Purkinje cell (primary cell): ENCODE data around the gene TNFAIP8L2. TPM values are rescaled to one million over a fixed set of nuclear protein-coding genes. Genes with fewer than 3 reads are reported as not detected.

Experiments used
- polyA plus RNA-seq: library from polyadenylated mRNA; unstranded; fragments of >200 nt; fragmentation: Nextera tagmentation; gene quantifications from 2 replicates; pipeline ENCODE4 v1.2.1, GENCODE V29; 2014

TNFAIP8L2 gene
- polyA plus RNA-seq = not detected in 2 replicates

DNA sequence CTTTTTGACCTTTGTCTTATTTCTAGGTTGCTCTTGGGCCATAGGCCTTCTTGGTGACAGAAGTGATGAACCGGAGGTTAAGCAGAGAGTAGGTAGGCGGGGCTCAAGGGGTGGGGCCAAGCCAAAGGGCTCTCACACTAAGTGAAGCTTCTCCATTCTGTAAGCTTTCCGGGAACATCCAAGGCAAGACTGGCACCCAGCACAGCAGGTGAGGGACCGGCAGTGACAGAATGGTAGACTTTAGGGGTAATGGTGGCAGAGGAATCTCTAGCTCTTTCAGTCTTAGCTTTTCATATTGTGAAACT is at the start of gene TNFAIP8L2:
TSS of gene TNFAIP8L2 (plus strand) at position 135 of the 305 bp plus-strand sequence. CDS start 2,049 bp downstream, outside the sequence.

DNA sequence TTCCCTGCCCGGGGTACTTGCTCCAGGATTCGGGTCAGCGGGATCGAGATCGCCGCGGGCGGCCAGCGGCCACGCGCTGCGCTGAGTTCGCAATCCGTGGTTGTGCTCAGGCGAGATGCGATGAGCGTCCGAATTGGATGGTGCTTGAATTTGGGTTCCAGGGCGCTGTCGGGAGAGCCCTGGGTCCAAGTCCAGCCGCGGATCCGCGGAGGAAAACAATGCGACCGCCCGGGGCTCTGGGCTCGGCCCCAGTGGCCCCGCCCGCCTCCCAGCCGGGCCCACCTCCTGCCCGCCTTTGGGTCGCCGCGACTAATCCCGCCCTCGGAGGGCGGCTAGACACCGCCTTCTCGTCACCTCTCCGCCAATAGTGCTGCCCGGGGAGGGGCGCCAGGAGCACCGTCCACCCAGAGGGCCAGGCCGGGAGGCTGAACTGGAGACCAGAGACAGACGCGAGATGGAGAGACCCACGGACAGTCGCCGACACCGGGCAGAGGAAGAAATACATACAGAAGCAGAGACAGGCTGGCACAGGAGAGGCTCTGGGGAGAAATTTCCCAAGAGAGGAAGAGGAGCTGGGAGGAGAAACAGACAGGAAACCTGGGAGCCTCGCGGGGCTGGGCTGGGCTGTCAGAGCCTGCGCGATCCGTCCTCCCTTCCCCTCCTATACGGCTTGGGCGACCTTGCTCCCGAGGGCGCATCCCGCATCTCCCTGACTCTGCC is 9.9 kb upstream of the TNFAIP8L2 start, which contains the start of gene SEMA6C:
TSS of gene SEMA6C (minus strand) at position 220 of the 720 bp plus-strand sequence. CDS start 4,010 bp downstream, outside the sequence.

DNA sequence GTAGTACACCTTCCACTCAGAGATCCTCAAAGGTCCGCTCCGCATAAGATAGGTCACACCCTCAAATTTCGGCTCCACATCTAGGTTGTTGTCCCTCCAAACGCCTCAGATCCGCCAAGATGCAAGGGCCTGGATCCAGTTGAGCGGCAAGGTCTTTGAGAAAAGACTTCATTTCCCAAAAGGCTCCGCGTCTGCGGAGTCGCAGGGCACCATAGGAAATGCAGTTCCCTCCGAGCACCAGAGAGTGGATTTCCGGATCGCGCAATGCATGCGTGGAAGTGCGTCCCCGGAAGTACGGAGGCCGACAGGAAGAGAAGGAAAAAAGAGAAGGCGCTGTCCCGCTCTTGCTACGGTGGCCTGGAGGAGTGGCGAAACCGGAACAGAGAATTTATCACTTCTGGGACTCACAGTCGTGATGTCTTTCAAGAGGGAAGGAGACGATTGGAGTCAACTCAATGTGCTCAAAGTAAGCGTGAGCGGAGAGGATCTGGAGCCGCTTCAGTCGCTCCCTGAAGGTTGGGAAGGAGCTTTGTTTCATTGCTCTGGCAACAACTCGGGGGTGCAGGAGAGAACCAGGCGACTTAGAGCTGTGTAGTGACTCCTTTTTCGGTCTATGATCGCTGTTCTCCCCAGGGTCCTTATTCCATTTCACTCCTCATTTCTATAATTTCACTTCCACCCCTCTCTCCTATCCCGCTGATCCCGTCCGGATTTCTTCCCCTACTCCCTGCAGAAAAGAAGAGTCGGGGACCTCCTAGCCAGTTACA is 9.5 kb downstream of the TNFAIP8L2 start, which contains the start of the genes LYSMD1 and SCNM1:
TSS of gene LYSMD1 (minus strand) at position 165 of the 767 bp plus-strand sequence. CDS start 644 bp downstream, outside the sequence.
TSS of gene SCNM1 (plus strand) at position 407 of the 767 bp plus-strand sequence. CDS start at position 416, 9 bp downstream.

DNA sequence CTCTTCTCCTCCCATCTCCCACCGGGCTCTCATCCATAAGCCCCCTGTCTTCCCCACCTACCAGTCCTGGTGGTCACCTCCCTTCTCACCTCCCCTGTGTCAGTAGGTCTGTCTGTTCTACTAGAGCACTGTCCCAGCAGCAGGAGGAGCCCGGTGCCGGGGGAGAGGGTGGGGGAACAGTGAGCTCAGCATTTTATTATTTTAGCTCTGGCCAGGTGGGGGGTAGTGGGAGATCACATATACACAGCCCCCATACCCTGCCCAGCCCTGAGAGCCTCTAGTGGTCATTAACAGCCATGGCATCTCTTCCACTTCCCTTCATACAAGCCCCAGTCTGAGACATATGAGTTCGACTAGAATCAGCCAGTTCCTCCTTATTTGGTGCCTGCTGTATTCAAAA is 19.4 kb downstream of the TNFAIP8L2 start, which contains the start of gene TMOD4:
TSS of gene TMOD4 (minus strand) at position 119 of the 400 bp plus-strand sequence. CDS start 1,106 bp downstream, outside the sequence.

DNA sequence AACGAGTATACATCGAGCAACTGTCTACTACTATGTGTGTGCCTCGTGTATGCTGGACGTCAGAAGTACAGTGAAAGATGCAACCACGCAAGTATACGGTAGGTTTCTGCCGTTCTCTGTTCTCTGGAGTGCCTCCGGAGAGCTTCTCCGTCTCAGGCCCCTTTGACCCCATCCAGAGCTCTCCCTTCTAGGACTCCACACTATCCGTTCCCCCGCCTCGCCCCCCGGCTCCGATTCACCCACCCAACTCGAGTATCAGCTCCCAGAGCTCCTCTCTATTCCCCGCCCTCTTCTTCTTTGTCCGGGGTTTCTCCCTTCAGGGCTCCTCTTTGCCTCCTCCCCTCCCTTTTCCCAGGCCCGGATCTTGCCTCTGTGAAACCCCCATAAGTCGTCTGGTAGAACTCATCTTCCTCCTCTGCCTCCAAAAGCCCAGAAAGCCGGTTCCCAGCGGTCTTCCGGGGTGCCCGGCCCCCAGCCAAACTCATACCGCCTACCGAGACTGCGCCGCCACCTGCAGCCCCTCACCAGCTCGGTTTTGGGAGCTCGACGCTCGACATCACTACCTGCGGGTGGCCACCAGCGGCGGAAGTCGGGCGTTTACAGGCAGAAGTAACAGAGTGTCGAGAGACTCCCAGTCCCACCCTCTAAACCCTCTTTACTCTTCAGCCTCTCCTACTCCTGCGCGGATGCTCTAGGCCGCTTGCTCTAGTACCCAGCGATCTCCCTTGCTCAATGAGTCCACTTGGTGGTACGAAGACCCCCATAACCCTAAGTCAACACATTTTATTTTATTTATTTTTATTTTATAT is 33.4 kb downstream of the TNFAIP8L2 start, which contains the start of gene VPS72:
TSS of gene VPS72 (minus strand) at position 561 of the 809 bp plus-strand sequence. CDS start at position 485, 76 bp downstream.

DNA sequence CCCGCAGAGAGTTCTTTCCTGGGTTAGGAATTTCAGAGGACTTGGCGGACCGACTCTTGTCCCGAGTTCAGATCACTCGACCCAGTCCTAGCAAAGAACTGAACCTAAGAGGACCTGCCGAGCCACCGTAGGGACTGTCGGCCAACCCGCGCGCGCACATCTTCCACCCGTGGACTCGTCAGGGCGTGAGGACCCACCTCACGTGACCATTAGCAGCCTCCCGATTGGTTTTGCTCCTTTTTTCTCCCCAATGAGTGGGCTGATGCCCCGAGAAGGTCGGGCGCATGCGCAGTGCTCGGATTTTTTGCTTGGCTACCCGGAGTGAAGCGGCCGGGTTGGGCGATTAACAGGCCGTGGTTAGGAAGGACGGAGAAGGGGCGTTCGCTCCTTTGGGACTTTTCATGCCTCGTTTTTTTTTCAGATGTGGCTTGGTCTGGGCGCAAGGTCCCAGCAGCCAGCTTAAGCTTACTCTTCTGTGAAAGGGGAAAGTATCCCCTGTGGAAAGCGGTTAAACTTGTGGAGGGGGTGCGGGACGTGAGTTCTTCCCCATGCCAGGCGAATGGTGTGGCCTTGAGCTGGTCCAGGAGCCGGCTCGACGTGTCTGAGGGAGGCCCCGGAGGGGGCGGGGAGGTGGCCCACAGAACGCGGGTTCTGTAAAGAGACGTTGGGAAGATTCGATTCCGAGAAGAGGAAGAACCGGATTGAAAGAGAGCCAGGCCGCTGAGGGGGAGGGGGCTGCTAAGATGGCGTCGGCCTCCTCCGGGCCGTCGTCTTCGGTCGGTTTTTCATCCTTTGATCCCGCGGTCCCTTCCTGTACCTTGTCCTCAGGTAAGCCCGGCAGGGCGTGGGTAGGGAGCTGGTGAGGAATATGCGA is 42.0 kb downstream of the TNFAIP8L2 start, which contains the start of gene PIP5K1A:
TSS of gene PIP5K1A (plus strand) at position 299 of the 874 bp plus-strand sequence. CDS start at position 744, 445 bp downstream.

Other genes starting within 250 kb of the TNFAIP8L2 start
- gene SETDB1, start 230.3 kb upstream of the TNFAIP8L2 start, polyA plus RNA-seq = 7.4 and 12.1 TPM in 2 replicates
- gene CERS2, start 181.8 kb upstream of the TNFAIP8L2 start, polyA plus RNA-seq = 2.0 and 2.5 TPM in 2 replicates
- not detected in 2 replicates for gene ANXA9, start 174.4 kb upstream of the TNFAIP8L2 start, polyA plus RNA-seq
- gene MINDY1, start 149.7 kb upstream of the TNFAIP8L2 start, polyA plus RNA-seq = 0.55 and 1.1 TPM in 2 replicates
- gene PRUNE1, start 148.2 kb upstream of the TNFAIP8L2 start, polyA plus RNA-seq = 13.0 and 22.9 TPM in 2 replicates
- 0.26 and 0.60 TPM in 2 replicates for gene BNIPL, start 120.1 kb upstream of the TNFAIP8L2 start, polyA plus RNA-seq
- gene C1orf56, start 108.9 kb upstream of the TNFAIP8L2 start, polyA plus RNA-seq = 12.8 and 18.3 TPM in 2 replicates
- gene CDC42SE1, start 97.0 kb upstream of the TNFAIP8L2 start, polyA plus RNA-seq = 11.7 and 17.5 TPM in 2 replicates
- 149 and 204 TPM in 2 replicates for gene MLLT11, start 96.3 kb upstream of the TNFAIP8L2 start, polyA plus RNA-seq
- 3.0 and 6.1 TPM in 2 replicates for gene GABPB2, start 85.9 kb upstream of the TNFAIP8L2 start, polyA plus RNA-seq
- gene SEMA6C, start 10.0 kb upstream of the TNFAIP8L2 start, polyA plus RNA-seq = 0.95 and 2.5 TPM in 2 replicates
- 19.2 and 19.6 TPM in 2 replicates for gene LYSMD1, start 9.3 kb downstream of the TNFAIP8L2 start, polyA plus RNA-seq
- gene SCNM1, start 9.5 kb downstream of the TNFAIP8L2 start, polyA plus RNA-seq = 138 and 168 TPM in 2 replicates
- not detected in 2 replicates for gene TMOD4, start 19.3 kb downstream of the TNFAIP8L2 start, polyA plus RNA-seq
- gene VPS72, start 33.5 kb downstream of the TNFAIP8L2 start, polyA plus RNA-seq = 9.7 and 12.8 TPM in 2 replicates
- gene PIP5K1A, start 41.9 kb downstream of the TNFAIP8L2 start, polyA plus RNA-seq = 2.9 and 3.3 TPM in 2 replicates
- gene PSMD4, start 98.1 kb downstream of the TNFAIP8L2 start, polyA plus RNA-seq = 80.4 and 119 TPM in 2 replicates
- 0.07 and 0.34 TPM in 2 replicates for gene ZNF687, start 125.7 kb downstream of the TNFAIP8L2 start, polyA plus RNA-seq
- gene PI4KB, start 170.8 kb downstream of the TNFAIP8L2 start, polyA plus RNA-seq = 4.3 and 6.1 TPM in 2 replicates
- 1.5 and 1.9 TPM in 2 replicates for gene RFX5, start 190.6 kb downstream of the TNFAIP8L2 start, polyA plus RNA-seq
- gene SELENBP1, start 216.1 kb downstream of the TNFAIP8L2 start, polyA plus RNA-seq = 0.83 and 1.7 TPM in 2 replicates
- gene PSMB4, start 242.9 kb downstream of the TNFAIP8L2 start, polyA plus RNA-seq = 351 and 394 TPM in 2 replicates